Measurements from ENCODE around the gene STX18.

STX18 gene

DNA sequence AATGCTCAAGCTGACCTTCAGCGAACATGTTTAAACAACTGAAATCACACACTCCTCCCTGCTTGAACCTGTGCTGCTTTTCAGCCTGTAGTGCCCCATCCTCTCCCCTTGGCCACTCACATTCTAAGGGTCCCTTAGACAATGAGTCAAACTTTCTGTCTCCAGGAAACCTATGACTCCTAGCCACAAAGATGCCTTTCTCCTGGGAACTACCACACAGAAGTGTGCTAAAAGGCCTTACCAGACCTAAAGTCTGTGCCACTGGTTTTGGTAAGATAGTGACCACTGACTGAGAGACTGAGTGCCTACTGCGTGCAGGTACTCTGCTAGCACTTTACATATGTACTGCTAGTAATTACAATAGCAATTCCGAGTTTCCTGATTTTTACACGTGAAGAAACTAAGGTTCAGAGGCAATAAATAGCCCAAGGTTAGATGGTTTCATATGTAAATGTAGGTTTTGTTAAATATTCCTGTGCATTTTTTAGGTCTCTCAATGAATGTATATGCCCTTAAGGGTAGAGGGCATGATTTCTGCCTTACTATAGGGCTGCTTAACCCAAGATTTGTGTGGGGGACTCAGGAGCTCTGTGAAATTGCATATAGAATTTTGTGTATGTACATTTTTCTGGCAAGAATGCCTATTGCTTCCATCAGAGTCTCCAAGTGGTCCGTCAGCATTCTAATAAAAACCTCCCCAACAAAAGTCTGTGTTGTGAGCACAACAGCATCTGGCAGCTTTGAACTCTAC, 83.9 kb downstream of the STX18 start:
- TF ChIP-seq GATA3 (IDR thresholded peaks at IDR 0.05; ENCODE audit: low read depth, low read length) (no peak), GATA2 (IDR thresholded peaks at IDR 0.05; ENCODE audit: low read depth, low read length) (no peak)

DNA sequence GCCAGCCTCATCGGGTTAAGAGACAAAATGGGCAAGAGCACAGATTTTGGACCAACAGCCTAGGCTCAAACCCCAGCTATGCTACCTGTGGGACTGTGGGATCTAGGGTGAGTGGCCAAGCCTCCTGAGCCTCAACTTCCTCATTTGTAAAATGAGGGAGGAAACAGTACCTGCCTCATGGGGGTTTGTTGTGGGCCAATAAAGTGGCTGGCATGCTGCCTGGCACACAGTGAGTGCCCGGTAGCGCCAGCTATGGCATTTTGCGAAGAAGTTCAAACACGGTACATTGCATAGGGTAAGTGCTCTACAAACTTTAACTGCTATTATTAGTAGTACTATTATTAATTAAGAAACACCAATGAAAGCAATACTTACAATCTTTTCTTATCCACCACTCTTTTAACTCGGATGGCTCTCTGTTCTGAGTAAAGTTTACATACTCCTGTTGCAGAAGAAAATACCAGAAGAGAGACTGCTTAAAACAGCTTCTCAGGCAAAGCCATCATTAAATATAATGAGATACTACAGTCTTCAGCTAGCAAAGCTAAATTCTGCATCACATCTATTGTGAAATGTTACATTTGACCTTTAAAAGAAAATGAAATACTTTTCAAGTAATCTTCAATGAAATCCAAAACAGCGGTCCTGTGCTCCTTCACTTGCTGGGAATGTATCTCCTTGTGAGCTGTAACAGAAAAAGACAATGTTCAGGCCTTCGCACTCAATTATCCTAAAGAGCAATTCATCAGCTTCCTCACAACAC, 84.9 kb downstream of the STX18 start:
- TF ChIP-seq GATA3 (IDR thresholded peaks at IDR 0.05; ENCODE audit: low read depth, low read length) (no peak), GATA2 (IDR thresholded peaks at IDR 0.05; ENCODE audit: low read depth, low read length) (no peak)

DNA sequence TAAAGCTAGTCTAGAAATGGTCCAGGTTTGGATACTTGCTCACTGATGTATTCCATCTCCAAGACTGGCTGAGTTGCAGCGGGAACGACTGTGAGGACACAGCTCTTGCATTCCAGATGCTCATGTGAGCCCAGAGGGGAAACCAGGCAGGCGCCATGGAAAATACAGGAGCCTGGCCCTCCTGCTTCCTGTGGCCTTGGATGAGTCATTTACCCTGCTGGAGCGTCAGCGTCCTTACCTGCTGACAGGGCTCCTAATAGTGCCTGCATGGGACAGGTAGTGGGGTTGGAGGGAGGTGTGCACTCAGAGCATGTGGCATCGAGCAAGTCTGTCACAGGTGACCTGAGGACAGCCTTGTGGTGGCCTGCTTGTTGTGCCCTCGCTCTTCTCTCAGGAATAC, 85.5 kb downstream of the STX18 start:
- TF ChIP-seq GATA3 (IDR thresholded peaks at IDR 0.05; ENCODE audit: low read depth, low read length) (no peak), GATA2 (IDR thresholded peaks at IDR 0.05; ENCODE audit: low read depth, low read length) (no peak)

DNA sequence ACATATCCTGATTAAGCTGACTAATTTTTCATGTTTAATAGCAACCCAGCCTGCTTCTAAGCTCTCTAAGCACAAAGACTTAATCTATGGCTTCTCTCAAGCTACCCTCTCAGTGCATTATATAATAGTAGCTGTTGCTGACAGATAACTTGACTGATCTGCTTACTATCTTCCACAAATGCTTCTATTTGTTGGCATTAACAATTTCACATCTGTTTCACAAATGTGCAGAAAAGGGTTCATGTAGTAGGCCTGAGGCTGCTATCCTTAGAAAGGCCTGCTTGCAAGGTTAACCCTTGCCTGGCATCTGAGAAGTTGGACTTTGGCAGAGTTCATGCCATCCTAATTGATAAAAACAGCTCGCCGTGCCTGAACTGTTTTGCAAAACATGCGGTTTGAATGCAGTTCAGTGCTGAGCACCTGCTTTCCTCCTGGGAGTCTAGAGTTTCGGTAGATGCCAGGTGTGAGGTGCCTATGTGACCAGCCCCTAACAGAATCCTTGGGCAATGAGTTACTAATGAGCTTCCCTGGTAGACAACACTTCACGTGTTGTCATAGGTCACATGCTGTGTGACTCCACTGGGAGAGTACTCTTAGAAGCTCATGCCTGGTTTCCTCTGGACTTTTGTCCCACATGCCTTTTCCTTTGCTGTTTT, 86.5 kb downstream of the STX18 start:
- TF ChIP-seq GATA3 (IDR thresholded peaks at IDR 0.05; ENCODE audit: low read depth, low read length): 0 out of 2 replicates have a peak, but pooled peaks have one; percentile 14
- peak; percentile 32; the same call in 1 of the 2 replicates for TF ChIP-seq GATA2 (IDR thresholded peaks at IDR 0.05; ENCODE audit: low read depth, low read length)

DNA sequence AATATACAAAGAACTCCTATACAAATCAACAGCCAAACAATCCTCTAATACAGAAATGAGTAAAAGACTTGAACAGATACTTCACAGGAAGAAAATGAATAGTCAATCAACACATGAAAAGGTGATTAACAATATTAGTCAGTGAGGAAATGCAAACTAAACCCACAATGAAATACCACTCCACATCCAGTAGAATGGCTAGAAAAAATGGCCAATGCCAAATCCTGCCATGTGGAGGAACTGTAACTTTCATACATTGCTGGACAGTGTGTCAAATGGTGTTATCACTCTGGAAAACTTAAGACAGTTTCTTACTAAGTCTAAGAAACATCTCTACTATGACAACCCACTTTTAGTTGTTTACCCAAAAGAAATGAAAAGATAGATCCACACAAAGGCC, 95.4 kb downstream of the STX18 start:
- no peak for TF ChIP-seq GATA3 (IDR thresholded peaks at IDR 0.05; ENCODE audit: low read depth, low read length)
- TF ChIP-seq GATA2 (IDR thresholded peaks at IDR 0.05; ENCODE audit: low read depth, low read length): no peak

DNA sequence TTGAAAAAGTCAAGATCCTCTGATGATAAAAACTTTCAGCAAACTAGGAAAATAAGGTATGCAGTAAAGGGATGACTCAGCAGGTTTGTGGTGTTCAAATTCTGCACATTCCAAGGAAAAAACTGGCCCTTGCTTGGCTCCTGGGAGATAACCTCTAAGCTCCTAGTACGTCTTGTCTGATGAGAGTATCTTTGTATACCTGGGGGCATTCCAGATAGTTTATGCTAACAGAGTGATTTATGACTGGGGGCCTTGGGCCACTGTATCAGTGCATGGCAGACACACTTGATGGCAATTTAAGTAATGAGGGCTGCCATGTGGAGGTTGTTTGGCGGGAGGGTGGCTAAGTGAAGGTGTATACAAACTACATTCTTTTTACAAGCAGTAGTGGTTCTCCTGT, 98.0 kb downstream of the STX18 start:
- TF ChIP-seq GATA3 (IDR thresholded peaks at IDR 0.05; ENCODE audit: low read depth, low read length): no peak
- no peak for TF ChIP-seq GATA2 (IDR thresholded peaks at IDR 0.05; ENCODE audit: low read depth, low read length)

DNA sequence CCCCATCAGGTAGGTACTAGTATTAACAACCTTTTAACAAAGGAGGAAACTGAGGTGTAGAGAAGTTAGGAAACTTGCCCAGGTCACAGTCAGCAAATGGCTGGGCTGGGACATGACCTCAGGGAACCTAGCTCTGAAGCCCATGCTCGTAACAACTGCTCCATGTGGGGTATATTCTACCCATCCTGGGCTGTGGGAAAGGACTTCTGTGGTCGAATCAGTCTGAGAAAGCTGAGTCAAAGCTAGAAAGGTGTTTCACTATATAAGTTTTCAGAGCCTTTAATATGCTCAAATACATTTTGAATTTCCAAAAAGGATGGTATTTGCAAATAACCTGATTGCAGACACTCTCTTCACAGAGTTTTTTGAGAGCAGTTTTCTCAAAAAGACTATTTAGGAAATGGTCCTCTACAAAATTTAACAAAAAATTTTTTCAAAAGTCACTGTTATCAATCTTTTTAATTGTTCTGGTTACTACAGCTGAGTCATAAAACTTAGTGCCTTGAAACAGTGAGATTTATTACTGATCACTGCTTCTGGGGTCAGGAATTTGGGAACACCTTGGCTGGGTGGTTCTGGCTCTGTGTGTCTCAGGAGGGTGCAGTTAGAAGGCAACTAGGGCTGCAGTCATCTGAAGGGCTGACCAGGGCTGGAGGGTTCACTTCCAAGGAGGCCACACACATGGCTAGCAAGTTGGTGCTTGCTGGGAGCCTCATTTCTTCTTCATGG, 101.4 kb downstream of the STX18 start:
- TF ChIP-seq GATA3 (IDR thresholded peaks at IDR 0.05; ENCODE audit: low read depth, low read length) (no peak), GATA2 (IDR thresholded peaks at IDR 0.05; ENCODE audit: low read depth, low read length) (no peak)

DNA sequence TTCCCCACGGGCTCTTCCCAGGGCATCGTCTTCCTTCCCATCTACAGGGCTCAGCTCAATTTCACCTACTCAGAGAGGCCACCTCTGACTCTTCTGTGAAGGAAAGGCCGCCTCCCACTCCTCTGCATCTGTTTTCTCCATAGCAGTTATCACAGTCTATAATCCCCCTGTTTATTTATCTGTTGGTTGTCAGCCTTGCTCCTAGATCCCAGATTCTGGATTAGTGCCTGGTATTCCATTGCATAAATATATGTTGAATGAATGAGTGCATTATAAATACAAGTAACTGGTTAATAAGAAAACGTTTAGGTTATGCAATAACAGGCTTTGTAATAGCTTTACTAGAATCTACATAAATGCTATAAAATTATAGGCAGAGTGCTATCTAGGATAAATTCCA, 102.1 kb downstream of the STX18 start:
- TF ChIP-seq GATA2 (IDR thresholded peaks at IDR 0.05; ENCODE audit: low read depth, low read length): no peak
- TF ChIP-seq GATA3 (IDR thresholded peaks at IDR 0.05; ENCODE audit: low read depth, low read length): no peak

DNA sequence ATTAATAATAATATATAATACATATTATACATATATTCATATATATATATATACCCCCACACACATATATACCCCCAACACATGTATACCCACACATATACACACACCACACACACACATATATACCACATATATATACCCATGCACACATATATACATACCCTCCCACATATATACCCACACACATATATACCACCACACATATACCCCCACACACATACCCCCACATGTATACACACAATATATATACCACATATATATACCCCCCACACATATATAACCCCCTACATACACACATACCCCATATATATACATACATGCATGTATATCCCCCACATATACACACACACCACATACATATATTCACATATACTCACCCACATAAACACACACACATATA, 103.0 kb downstream of the STX18 start:
- no peak for TF ChIP-seq GATA3 (IDR thresholded peaks at IDR 0.05; ENCODE audit: low read depth, low read length)
- TF ChIP-seq GATA2 (IDR thresholded peaks at IDR 0.05; ENCODE audit: low read depth, low read length): no peak

DNA sequence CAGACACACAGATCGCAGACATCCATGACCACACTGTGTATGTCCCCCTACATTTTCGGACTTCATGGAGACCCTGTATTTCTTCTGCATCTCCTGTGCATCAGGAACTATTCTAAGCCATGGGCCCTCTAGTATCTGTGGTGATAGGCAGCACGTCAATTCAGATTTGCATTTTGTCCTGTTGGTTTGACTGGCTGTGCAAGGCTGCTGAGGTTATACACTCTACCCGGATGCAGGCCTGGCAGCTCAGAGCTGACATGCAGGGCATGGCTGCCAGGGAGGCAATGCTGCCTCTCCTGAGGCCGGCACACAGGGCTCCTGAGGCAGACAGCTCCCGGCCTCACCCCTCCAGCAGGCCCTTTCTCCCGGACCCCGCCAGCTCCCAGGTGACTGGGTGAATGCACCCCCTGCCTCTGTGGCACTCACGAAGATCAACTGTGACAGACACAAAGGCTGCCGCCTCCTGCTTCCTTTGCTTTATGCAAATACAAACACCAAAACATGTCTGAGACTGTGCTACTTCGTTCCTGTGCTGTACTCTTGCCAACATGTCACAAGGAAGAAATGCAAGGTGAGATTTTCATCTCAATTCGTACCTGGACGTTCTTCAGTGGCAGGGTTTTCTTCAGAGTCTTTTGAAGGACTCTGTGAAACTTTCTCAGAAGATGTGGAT, 103.9 kb downstream of the STX18 start:
- no peak for TF ChIP-seq GATA2 (IDR thresholded peaks at IDR 0.05; ENCODE audit: low read depth, low read length)
- TF ChIP-seq GATA3 (IDR thresholded peaks at IDR 0.05; ENCODE audit: low read depth, low read length): no peak

DNA sequence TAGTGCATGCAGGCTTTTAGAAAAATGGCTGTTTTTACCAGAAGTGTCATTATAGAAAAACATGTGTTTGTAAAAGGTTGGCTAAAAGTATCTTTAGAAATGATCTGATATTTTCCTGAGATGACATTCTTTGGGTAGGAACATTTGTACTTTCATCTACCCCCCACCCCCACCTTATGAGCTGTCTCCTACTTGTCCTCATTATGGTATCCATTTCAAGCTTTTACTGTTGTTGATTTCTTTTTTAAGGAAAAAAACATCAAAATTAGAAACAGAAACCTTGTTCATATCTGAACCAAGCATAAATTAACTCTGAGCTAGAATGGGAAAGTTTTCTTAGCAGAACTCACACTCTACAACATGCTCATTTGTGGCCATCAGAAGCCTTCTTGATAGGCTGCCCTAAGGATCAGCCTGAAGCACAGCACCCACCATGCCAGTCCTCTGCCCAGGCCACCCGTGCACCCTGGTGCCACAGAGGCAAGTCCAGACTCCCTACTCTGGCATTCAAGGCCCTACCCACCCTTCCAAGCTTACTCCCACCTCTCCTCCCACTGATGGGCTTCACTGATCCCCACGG, 105.5 kb downstream of the STX18 start:
- TF ChIP-seq GATA2 (IDR thresholded peaks at IDR 0.05; ENCODE audit: low read depth, low read length): no peak
- TF ChIP-seq GATA3 (IDR thresholded peaks at IDR 0.05; ENCODE audit: low read depth, low read length): no peak

DNA sequence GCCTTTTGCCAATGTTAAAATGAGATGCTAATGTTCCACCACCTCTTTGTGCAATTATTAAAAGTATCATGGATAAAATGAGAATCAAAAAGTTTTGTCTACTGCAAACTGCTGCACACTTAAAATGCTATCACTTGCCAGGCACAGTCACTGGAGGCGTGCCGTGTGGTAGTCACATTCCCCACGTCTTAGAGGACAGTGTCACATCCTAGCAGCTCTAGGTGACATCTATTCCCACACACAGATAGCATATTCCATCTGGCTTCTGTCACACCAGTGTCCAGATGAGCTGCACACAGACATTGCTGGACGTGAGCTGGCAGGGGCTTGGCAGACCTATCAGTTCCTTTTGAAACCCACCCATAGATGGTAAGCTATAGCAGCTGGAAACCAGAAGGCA, 107.9 kb downstream of the STX18 start:
- TF ChIP-seq GATA3 (IDR thresholded peaks at IDR 0.05; ENCODE audit: low read depth, low read length) (no peak), GATA2 (IDR thresholded peaks at IDR 0.05; ENCODE audit: low read depth, low read length) (no peak)

Measured in SH-SY5Y (cell line).